HepG2 (cell line): ENCODE data around the gene AMDHD1. TPM values are rescaled to one million over a fixed set of nuclear protein-coding genes. Genes with fewer than 3 reads are reported as not detected.
A peak's percentile ranks its signal among the peaks of the same experiment; 100 is the strongest.

Experiments
- ARID2 ChIP-seq: sonication (generic); formaldehyde crosslinking; IDR thresholded peaks from 2 replicates; pipeline ENCODE4 v1.8.1; 2022; ENCODE audit warnings: mild to moderate bottlenecking, missing genetic modification reagents, borderline replicate concordance
- GABPA ChIP-seq, 2 experiments: IDR thresholded peaks; 2 replicates each; pipeline ENCODE4 v1.6.1; 2011 to 2016; ENCODE audit warnings: low read depth in 2 of 2, low read length in 1 of 2, missing biosample characterization in 1 of 2, missing genetic modification characterization in 1 of 2
- HCFC1 ChIP-seq: fragments of 150-350 bp; IDR thresholded peaks from 2 replicates; pipeline ENCODE4 v1.6.1; 2014; ENCODE audit warnings: low read depth, low read length
- HES4 ChIP-seq: sonication (generic); formaldehyde crosslinking; IDR thresholded peaks from 2 replicates; pipeline ENCODE4 v1.9.0; 2021; ENCODE audit warnings: mild to moderate bottlenecking, missing genetic modification reagents, borderline replicate concordance
- HNRNPLL ChIP-seq: fragments of 200-400 bp; formaldehyde crosslinking; IDR thresholded peaks from 2 replicates; pipeline ENCODE4 v1.6.1; 2017; ENCODE audit warnings: mild to moderate bottlenecking, low read depth, low read length; ENCODE audit not compliant: poor library complexity, severe bottlenecking
- IKZF1 ChIP-seq: fragments of 450-650 bp; IDR thresholded peaks from 2 replicates; pipeline ENCODE4 v1.7.1; 2016
- ISL2 ChIP-seq: sonication (generic); formaldehyde crosslinking; IDR thresholded peaks from 2 replicates; pipeline ENCODE4 v1.5.0; 2020; ENCODE audit warnings: missing genetic modification reagents
- JDP2 ChIP-seq: sonication (generic); formaldehyde crosslinking; IDR thresholded peaks from 2 replicates; pipeline ENCODE4 v1.8.1; 2022; ENCODE audit warnings: missing genetic modification reagents, borderline replicate concordance
- MIXL1 ChIP-seq: IDR thresholded peaks from 2 replicates; pipeline ENCODE4 v1.6.1; 2016
- MXI1 ChIP-seq: IDR thresholded peaks from 3 replicates; pipeline ENCODE4 v1.6.1; 2012; ENCODE audit warnings: low read depth, low read length, inconsistent platforms, borderline replicate concordance
- TAF15 ChIP-seq: fragments of 200-400 bp; formaldehyde crosslinking; IDR thresholded peaks from one replicate; pipeline ENCODE4 v1.6.1; 2018; ENCODE audit warnings: mild to moderate bottlenecking, low read depth, low read length; ENCODE audit not compliant: poor library complexity, severe bottlenecking
- TCF7 ChIP-seq: sonication (generic); IDR thresholded peaks from 2 replicates; pipeline ENCODE4 v1.6.1; 2016; ENCODE audit warnings: antibody characterized with exemption, low read depth
- YEATS2 ChIP-seq: sonication (generic); formaldehyde crosslinking; IDR thresholded peaks from 2 replicates; pipeline ENCODE4 v1.4.0; 2020; ENCODE audit warnings: missing genetic modification reagents, borderline replicate concordance
- ZFAT ChIP-seq: sonication (generic); formaldehyde crosslinking; conservative IDR thresholded peaks from 2 replicates; pipeline ENCODE4 v1.8.1; 2023; ENCODE audit warnings: missing genetic modification reagents, inconsistent platforms
- ZFP62 ChIP-seq: sonication (generic); formaldehyde crosslinking; IDR thresholded peaks from 2 replicates; pipeline ENCODE4 v1.4.0; 2020; ENCODE audit warnings: missing genetic modification reagents
- ZNF326 ChIP-seq: sonication (generic); formaldehyde crosslinking; IDR thresholded peaks from 2 replicates; pipeline ENCODE4 v1.4.0; 2020; ENCODE audit warnings: missing genetic modification reagents, borderline replicate concordance
- polyA plus RNA-seq, 8 experiments: library from polyadenylated mRNA; depleted of rRNA in 3 of 8; stranded (reverse) in 7 of 8; unstranded in 1 of 8; fragments of >200 nt; fragmentation: Illumina TruSeq in 4 of 8; extraction: Trizol in 4 of 8; gene quantifications; 2 replicates each; pipeline versions ENCODE4 v1.2.1 to v1.2.3, GENCODE V29; 2011 to 2016; ENCODE audit warnings: low read depth in 4 of 8, missing spikeins in 1 of 8, mixed read lengths in 1 of 8; ENCODE audit not compliant: insufficient read depth in 1 of 8
- total RNA-seq, 5 experiments: library from RNA; depleted of rRNA; stranded (reverse); fragments of >200 nt; fragmentation: Illumina TruSeq; extraction: Trizol; gene quantifications; 2 replicates each; pipeline ENCODE4 v1.2.3, GENCODE V29; 2016; ENCODE audit warnings: low read depth in 1 of 5
- TF ChIP-seq, protein P1 (sequence below): sonication (generic); formaldehyde crosslinking; IDR thresholded peaks from 2 replicates; pipeline ENCODE4 v1.4.0; 2020; ENCODE audit warnings: missing genetic modification reagents
- TF ChIP-seq, protein P2 (sequence below): IDR thresholded peaks from 2 replicates; pipeline ENCODE4 v1.6.1; 2016
- TF ChIP-seq, protein P3 (sequence below): IDR thresholded peaks from 2 replicates; pipeline ENCODE4 v1.6.1; 2018; ENCODE audit warnings: missing genetic modification reagents
- TF ChIP-seq, protein P4 (sequence below): sonication (generic); formaldehyde crosslinking; IDR thresholded peaks from 2 replicates; pipeline ENCODE4 v1.8.0; 2022; ENCODE audit warnings: missing genetic modification reagents, mild to moderate bottlenecking, borderline replicate concordance
- TF ChIP-seq, protein P5 (sequence below): IDR thresholded peaks from 2 replicates; pipeline ENCODE4 v1.6.1; 2016; ENCODE audit warnings: control low read depth

The AMDHD1 gene
- total and polyA plus RNA-seq, 2 of the 13 experiments (the other 11 are each of a cell fraction or from before 2014, with no cell fraction given), result 6.5 to 29.6 TPM

DNA sequence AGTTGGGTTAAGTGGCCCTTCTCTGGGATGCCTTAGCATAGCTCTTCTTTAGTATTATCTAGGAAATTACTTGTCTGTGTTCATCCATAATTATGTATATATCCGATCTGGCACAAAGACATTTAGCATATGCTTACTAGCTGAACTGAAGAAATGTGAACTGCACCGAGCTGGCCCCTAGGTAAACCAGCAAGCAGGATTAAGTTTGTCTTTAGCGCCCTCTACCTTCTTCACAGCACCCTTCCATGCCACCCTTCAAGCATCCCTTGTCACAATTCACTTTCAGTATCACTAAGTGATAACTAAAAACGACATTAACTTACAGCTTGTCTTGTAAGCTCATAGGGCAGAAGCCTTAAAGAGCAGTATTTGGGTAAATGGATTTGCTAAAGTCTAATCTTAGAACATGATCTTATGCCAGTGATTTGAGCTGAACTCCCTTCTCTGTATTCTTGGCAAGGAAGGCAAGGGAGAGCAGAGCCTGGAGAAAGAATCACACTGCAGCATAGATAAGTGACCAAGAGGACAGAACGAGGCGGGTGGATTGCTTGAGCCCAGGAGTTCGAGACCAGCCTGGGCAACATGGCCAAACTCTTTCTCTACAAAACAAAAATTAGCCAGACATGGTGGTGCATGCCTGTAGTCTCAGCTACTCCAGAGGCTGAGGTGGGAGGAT is 55.6 kb downstream of the AMDHD1 start (continued):
- TF ChIP-seq, protein P1, sequence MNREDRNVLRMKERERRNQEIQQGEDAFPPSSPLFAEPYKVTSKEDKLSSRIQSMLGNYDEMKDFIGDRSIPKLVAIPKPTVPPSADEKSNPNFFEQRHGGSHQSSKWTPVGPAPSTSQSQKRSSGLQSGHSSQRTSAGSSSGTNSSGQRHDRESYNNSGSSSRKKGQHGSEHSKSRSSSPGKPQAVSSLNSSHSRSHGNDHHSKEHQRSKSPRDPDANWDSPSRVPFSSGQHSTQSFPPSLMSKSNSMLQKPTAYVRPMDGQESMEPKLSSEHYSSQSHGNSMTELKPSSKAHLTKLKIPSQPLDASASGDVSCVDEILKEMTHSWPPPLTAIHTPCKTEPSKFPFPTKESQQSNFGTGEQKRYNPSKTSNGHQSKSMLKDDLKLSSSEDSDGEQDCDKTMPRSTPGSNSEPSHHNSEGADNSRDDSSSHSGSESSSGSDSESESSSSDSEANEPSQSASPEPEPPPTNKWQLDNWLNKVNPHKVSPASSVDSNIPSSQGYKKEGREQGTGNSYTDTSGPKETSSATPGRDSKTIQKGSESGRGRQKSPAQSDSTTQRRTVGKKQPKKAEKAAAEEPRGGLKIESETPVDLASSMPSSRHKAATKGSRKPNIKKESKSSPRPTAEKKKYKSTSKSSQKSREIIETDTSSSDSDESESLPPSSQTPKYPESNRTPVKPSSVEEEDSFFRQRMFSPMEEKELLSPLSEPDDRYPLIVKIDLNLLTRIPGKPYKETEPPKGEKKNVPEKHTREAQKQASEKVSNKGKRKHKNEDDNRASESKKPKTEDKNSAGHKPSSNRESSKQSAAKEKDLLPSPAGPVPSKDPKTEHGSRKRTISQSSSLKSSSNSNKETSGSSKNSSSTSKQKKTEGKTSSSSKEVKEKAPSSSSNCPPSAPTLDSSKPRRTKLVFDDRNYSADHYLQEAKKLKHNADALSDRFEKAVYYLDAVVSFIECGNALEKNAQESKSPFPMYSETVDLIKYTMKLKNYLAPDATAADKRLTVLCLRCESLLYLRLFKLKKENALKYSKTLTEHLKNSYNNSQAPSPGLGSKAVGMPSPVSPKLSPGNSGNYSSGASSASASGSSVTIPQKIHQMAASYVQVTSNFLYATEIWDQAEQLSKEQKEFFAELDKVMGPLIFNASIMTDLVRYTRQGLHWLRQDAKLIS (CRISPR knock-in tag), result no peak
- TF ChIP-seq, protein P2, sequence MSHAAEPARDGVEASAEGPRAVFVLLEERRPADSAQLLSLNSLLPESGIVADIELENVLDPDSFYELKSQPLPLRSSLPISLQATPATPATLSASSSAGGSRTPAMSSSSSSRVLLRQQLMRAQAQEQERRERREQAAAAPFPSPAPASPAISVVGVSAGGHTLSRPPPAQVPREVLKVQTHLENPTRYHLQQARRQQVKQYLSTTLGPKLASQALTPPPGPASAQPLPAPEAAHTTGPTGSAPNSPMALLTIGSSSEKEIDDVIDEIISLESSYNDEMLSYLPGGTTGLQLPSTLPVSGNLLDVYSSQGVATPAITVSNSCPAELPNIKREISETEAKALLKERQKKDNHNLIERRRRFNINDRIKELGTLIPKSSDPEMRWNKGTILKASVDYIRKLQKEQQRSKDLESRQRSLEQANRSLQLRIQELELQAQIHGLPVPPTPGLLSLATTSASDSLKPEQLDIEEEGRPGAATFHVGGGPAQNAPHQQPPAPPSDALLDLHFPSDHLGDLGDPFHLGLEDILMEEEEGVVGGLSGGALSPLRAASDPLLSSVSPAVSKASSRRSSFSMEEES (CRISPR knock-in tag), result no peak
- TF ChIP-seq, protein P3, sequence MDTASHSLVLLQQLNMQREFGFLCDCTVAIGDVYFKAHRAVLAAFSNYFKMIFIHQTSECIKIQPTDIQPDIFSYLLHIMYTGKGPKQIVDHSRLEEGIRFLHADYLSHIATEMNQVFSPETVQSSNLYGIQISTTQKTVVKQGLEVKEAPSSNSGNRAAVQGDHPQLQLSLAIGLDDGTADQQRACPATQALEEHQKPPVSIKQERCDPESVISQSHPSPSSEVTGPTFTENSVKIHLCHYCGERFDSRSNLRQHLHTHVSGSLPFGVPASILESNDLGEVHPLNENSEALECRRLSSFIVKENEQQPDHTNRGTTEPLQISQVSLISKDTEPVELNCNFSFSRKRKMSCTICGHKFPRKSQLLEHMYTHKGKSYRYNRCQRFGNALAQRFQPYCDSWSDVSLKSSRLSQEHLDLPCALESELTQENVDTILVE (CRISPR knock-in tag), result no peak; the same call in 1 of the 2 replicates
- 0 out of 3 replicates have a peak, but pooled peaks have one; percentile 23 for TF ChIP-seq MXI1
- TF ChIP-seq JDP2, result no peak
- no peak for TF ChIP-seq YEATS2
- no peak for TF ChIP-seq TCF7
- no peak for TF ChIP-seq IKZF1
- no peak for TF ChIP-seq HCFC1
- no peak for TF ChIP-seq ZFAT (CRISPR knock-in tag)
- no peak for TF ChIP-seq GABPA (IDR thresholded peaks at IDR 0.05; ENCODE audit: low read depth, low read length)
- 0 out of 2 replicates have a peak, but pooled peaks have one; percentile 12 for TF ChIP-seq GABPA (CRISPR knock-in tag; IDR thresholded peaks at IDR 0.05; ENCODE audit: low read depth)
- TF ChIP-seq ZFP62 (CRISPR knock-in tag), result no peak
- TF ChIP-seq, protein P4, sequence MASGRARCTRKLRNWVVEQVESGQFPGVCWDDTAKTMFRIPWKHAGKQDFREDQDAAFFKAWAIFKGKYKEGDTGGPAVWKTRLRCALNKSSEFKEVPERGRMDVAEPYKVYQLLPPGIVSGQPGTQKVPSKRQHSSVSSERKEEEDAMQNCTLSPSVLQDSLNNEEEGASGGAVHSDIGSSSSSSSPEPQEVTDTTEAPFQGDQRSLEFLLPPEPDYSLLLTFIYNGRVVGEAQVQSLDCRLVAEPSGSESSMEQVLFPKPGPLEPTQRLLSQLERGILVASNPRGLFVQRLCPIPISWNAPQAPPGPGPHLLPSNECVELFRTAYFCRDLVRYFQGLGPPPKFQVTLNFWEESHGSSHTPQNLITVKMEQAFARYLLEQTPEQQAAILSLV (CRISPR knock-in tag), result no peak
- TF ChIP-seq HES4 (CRISPR knock-in tag), result no peak
- TF ChIP-seq ARID2 (CRISPR knock-in tag), result no peak
- no peak for TF ChIP-seq HNRNPLL
- no peak for TF ChIP-seq MIXL1 (CRISPR knock-in tag)
- TF ChIP-seq, protein P5, sequence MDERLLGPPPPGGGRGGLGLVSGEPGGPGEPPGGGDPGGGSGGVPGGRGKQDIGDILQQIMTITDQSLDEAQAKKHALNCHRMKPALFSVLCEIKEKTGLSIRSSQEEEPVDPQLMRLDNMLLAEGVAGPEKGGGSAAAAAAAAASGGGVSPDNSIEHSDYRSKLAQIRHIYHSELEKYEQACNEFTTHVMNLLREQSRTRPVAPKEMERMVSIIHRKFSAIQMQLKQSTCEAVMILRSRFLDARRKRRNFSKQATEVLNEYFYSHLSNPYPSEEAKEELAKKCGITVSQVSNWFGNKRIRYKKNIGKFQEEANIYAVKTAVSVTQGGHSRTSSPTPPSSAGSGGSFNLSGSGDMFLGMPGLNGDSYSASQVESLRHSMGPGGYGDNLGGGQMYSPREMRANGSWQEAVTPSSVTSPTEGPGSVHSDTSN, result no peak
- no peak for TF ChIP-seq ZNF326 (CRISPR knock-in tag)
- no peak for TF ChIP-seq ISL2
- TF ChIP-seq TAF15, result no peak
